GM13977 (cell line): ENCODE results near the gene PRKCA.

Source experiments
- DNase-seq: peaks from one replicate; pipeline ENCODE4 v3.0.0; 2012; ENCODE audit warnings: low spot score
- CTCF ChIP-seq: IDR thresholded peaks from 2 replicates; pipeline ENCODE4 v1.5.1; 2012; ENCODE audit warnings: mild to moderate bottlenecking, control low read depth; ENCODE audit not compliant: insufficient read depth; ENCODE audit errors: extremely low read depth, missing control alignments
- in situ Hi-C: fragments of 300-500 bp; cut with MboI; formaldehyde crosslinking; loops from one replicate; pipeline ENCODE4 v1.12.0; 2022; ENCODE audit warnings: low sequenced_read_pairs, low pct_unique_long_range_greater_than_20kb, mixed read lengths, inconsistent platforms; ENCODE audit not compliant: unreplicated experiment

The PRKCA gene

GRCh38 chr17:66518108-66518507 is 215.7 kb downstream of the PRKCA start:
- TF ChIP-seq CTCF, result no peak
- in situ Hi-C loops, result no loop called here
- no peak for DNase-seq

- no peak for TF ChIP-seq CTCF
Measured at GRCh38 chr17:66518677-66519076, 216.3 kb downstream of the PRKCA start.

GRCh38 chr17:66519154-66519553 is 216.7 kb downstream of the PRKCA start:
- TF ChIP-seq CTCF, result no peak
- in situ Hi-C loops, result no loop called here
- DNase-seq, result no peak

More at GRCh38 chr17:66518677-66519076, 216.3 kb downstream of the PRKCA start:
- in situ Hi-C loops, result no loop called here
- no peak for DNase-seq

- no peak for DNase-seq
- TF ChIP-seq CTCF, result no peak
- in situ Hi-C loops, result no loop called here
Measured at GRCh38 chr17:66520999-66521398, 218.6 kb downstream of the PRKCA start.

GRCh38 chr17:66522591-66523272 is 220.3 kb downstream of the PRKCA start:
- DNase-seq, result no peak
- in situ Hi-C loops, result no loop called here
- TF ChIP-seq CTCF, result no peak

- in situ Hi-C loops, result no loop called here
- DNase-seq, result no peak
- no peak for TF ChIP-seq CTCF
Measured at GRCh38 chr17:66523378-66524200, 221.2 kb downstream of the PRKCA start.
